Bronchial smooth muscle cell (primary cell): ENCODE results near the gene GLYR1. TPM values are rescaled to one million over a fixed set of nuclear protein-coding genes. Genes with fewer than 3 reads are reported as not detected.

Experiments
- total RNA-seq: library from RNA; depleted of rRNA; stranded (reverse); fragments of >200 nt; gene quantifications from 2 replicates; pipeline ENCODE4 v1.2.1, GENCODE V29; 2014

Gene GLYR1
- total RNA-seq = 31.2 and 33.7 TPM in 2 replicates

DNA sequence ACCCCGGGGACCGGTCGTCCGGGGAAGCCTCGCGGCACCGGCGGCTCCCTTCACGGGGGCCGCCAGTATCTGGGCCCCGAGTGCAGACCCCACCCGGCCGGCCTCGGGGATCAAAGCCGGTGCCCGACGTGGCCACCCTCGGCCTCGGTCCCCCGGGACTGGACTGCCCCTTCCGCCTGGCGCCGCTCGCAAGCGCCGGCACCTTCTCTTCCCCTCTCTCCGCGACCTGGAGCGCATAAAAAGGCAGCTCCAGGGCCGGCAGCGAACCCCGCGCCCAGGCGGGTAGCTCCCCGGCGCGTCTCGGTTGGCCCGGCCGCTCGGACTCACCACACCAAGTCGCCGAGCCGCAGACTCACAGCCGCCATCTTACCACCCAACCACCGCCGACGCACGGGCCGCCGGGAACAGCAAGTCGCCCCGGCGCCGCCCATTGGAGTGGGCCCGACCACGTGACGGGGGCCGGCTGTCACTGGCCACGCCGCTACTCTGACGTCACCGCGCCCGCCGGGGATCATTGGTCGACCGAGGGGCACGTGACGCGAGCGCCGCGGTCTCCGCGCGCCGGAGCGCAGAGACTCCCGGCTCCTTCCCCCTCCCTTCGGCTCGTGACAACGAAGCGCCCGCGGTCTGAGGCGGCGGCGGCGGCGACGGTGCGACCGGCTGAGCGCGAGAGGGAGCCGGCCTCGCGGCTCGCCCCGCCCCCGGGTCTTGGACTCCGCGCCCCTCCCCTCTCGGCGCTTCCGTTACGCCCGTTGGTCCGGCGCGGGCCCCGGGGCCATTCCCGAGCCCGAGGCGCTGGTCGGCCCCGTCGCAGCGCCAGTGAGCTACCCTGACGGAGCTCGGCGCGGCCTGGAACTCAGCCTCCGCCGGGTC is at the start of gene GLYR1, which contains the start of gene UBN1:
Gene GLYR1 (minus strand): TSS at position 388 of the 873 bp plus-strand sequence. CDS start 23 bp downstream, at position 365.
Gene UBN1 (plus strand): TSS at position 581 of the 873 bp plus-strand sequence. CDS start 5,437 bp downstream, outside the sequence.

DNA sequence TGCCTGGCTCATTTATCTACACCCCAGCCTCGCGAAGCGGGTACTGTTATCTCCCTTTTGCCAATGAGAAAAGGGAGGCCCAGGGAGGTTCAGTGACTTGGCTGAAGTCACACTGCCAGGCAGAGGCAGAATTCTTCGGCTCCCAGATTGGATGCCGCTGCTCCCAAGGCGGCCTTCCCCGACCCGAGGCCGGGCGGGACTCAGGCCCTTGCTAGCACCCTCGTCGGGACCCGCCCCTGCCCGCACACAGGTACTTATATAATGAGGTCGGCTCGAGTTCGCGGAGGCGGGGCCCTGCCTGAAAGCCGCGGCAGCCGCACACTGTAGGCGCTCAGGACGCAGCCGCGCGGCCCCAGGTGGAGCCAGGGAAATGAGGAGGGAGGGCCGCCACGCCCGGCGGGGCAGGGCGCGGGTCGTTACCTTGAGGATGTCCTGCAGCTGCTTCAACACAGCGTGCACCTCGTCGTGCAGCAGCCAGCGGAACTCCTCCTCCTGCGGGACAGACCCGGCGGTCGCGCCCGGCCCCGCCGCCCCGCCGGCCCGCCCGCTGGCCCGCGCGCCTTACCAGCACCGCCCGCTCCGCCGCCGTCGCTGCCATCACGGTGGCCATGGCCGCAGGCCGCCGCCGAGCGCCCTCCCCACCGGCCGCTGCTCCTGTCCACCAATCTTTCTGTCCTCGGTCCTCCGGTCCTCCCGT is 45.0 kb downstream of the GLYR1 start, which contains the start of gene ROGDI:
Gene ROGDI (minus strand): TSS at position 672 of the 697 bp plus-strand sequence. CDS start 62 bp downstream, at position 610.

GRCh38 chr16:4795181-4795827 is 51.8 kb downstream of the GLYR1 start, which contains the start of gene SMIM22:
SMIM22 (plus strand) TSS chr16:4795369; CDS start chr16:4795735, 366 bp downstream.

DNA sequence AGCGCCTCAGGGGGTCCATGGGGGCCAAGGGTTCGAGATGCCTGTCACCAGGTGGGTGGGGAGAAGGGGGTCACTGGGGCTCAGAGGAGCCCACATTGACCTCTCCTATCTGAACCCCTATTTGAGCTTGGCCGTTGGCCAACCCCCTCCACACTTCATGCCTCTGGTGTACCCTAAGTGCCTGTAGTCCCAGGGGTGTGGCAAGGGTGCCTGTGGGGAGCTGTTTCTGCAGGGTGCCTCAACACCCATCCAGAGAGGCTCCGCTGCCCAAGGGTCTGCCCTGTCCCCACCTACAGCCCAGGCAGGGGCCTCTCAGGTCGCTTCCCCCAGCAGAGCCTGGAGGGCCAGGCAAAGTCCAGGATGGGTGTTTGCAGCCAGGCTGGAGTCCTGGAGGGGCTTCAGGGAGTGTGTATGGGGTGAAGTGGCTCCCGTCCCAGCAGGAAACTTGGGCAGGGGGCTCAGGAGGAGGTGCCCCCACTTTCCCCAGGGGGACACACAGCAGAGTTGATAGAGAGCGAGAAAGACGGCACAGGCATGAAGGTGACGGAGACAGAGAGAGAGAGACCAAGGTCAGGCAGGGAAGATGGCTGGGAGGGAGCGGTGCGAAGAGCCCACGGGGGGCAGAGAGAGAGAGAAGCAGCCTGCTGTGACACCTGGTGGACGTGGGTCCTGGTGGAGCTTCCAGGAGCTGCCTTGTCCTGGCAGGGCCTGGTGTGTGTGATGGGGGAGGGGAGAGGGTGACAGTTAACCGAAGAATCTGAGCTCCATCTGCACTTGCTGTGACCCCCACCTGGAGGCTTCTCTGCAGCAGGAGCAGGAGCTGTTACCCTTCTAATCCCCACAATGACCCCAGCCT is 59.2 kb downstream of the GLYR1 start, which contains the start of gene SEPTIN12:
Gene SEPTIN12 (minus strand): TSS at position 719 of the 856 bp plus-strand sequence. CDS start 700 bp downstream, at position 19.

DNA sequence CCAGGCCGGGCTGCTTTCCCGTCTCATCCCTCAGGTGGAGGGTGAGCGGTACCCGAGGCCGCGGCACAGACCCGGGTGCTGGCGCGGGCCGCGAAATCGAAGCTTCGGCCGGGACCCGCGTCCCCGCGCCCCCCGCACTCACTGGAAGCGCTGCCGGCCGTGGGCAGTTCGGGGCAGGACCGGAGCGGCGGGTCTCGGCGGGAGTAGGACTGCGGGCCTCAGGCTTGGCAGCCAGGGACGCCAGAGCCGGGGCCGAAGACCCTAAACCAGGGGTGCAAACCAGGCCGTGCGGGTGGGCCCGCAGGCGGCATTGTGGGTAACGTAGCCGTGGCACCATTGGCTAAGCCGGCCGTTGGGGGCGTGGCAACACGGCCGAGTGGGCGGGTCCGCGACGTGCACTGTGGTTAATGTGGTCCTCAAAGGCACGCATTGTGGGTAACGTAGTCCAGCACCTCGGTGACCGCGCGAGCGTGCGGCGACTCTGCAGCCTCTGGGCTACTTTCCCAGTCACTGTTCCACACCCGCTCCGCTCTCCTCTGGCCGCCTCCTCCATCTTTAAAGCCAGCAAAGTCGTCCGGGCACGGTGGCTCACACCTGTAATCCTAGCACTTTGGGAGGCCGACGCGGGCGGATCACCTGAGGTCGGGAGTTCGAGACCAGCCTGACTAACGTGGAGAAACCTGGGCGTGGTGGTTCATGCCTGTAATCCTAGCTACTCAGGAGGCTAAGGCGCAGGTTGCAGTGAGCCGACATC is 80.0 kb downstream of the GLYR1 start, which contains the start of gene ZNF500:
Gene ZNF500 (minus strand): TSS at position 288 of the 754 bp plus-strand sequence. CDS start 1,184 bp downstream, outside the sequence.

Other genes starting within 250 kb of the GLYR1 start
- gene UBALD1, start 232.4 kb downstream of the GLYR1 start, total RNA-seq = 3.3 and 3.9 TPM in 2 replicates
- 20.3 and 21.6 TPM in 2 replicates for gene MGRN1, start 222.5 kb downstream of the GLYR1 start, total RNA-seq
- 22.7 and 23.6 TPM in 2 replicates for gene NUDT16L1, start 153.7 kb downstream of the GLYR1 start, total RNA-seq
- 19.4 and 29.6 TPM in 2 replicates for gene ANKS3, start 113.0 kb downstream of the GLYR1 start, total RNA-seq
- 0.63 and 0.94 TPM in 2 replicates for gene DNAAF8, start 112.8 kb downstream of the GLYR1 start, total RNA-seq
- gene ZNF500, start 80.1 kb downstream of the GLYR1 start, total RNA-seq = 4.7 and 5.2 TPM in 2 replicates
- not detected in 2 replicates for gene SEPTIN12, start 58.9 kb downstream of the GLYR1 start, total RNA-seq
- gene SMIM22, start 51.9 kb downstream of the GLYR1 start, total RNA-seq = not detected in 2 replicates
- 14.9 and 18.3 TPM in 2 replicates for gene ROGDI, start 44.7 kb downstream of the GLYR1 start, total RNA-seq
- gene UBN1, start 193 bp upstream of the GLYR1 start, total RNA-seq = 12.8 and 15.2 TPM in 2 replicates
- 33.4 and 46.3 TPM in 2 replicates for gene PPL, start 89.9 kb upstream of the GLYR1 start, total RNA-seq
- gene SEC14L5, start 111.0 kb upstream of the GLYR1 start, total RNA-seq = 0.32 and 0.94 TPM in 2 replicates
- gene NAGPA, start 186.6 kb upstream of the GLYR1 start, total RNA-seq = 13.2 and 21.5 TPM in 2 replicates
- 2.5 TPM in 1 of 2 replicates, not detected in the other for gene C16orf89, start 218.7 kb upstream of the GLYR1 start, total RNA-seq
- 30.1 and 32.0 TPM in 2 replicates for gene ALG1, start 224.6 kb upstream of the GLYR1 start, total RNA-seq